K562 (cell line): Measurements from ENCODE around the gene ZCCHC24. TPM values are rescaled to one million over a fixed set of nuclear protein-coding genes. Genes with fewer than 3 reads are reported as not detected.

Experiments
- BDP1 ChIP-seq: IDR thresholded peaks from 3 replicates; pipeline ENCODE4 v1.6.1; 2011; ENCODE audit not compliant: insufficient read length, insufficient read depth
- CEBPB ChIP-seq: fragments of 450-650 bp; IDR thresholded peaks from 2 replicates; pipeline ENCODE4 v1.6.1; 2016; ENCODE audit warnings: missing genetic modification characterization, missing compliant biosample characterization
- ETV1 ChIP-seq: fragments of 450-650 bp; conservative IDR thresholded peaks from 2 replicates; pipeline ENCODE4 v1.6.1; 2016; ENCODE audit warnings: missing genetic modification characterization, control low read depth, low read depth, missing compliant biosample characterization
- GATAD2A ChIP-seq: fragments of 450-650 bp; IDR thresholded peaks from 2 replicates; pipeline ENCODE4 v1.6.1; 2017
- ILF3 ChIP-seq: fragments of 450-650 bp; IDR thresholded peaks from 2 replicates; pipeline ENCODE4 v1.6.1; 2018; ENCODE audit warnings: antibody characterized with exemption, mild to moderate bottlenecking, moderate library complexity, borderline replicate concordance
- KDM5B ChIP-seq: fragments of 200-600 bp; sonication (generic); IDR thresholded peaks from 2 replicates; pipeline ENCODE4 v1.6.1; 2012; ENCODE audit warnings: low read depth, mild to moderate bottlenecking, moderate library complexity, low read length, control low read depth, inconsistent platforms; ENCODE audit not compliant: insufficient replicate concordance
- MYC ChIP-seq, 2 experiments: fragments of 250-450 bp in 1 of 2; sonication (Bioruptor Pico) in 1 of 2; IDR thresholded peaks; 2 replicates each; pipeline versions ENCODE4 v1.5.1 to v1.6.1; 2012 to 2021; ENCODE audit warnings: low read depth in 2 of 2, borderline replicate concordance in 1 of 2, improper control_type of control experiment in 1 of 2, low read length in 1 of 2, mild to moderate bottlenecking in 1 of 2, moderate library complexity in 1 of 2
- NELFE ChIP-seq: IDR thresholded peaks from 2 replicates; pipeline ENCODE4 v1.6.1; 2011; ENCODE audit warnings: mild to moderate bottlenecking; ENCODE audit not compliant: insufficient read depth, insufficient read length
- OTX1 ChIP-seq: fragments of 450-650 bp; formaldehyde crosslinking; IDR thresholded peaks from 2 replicates; pipeline ENCODE4 v1.4.0; 2022; ENCODE audit warnings: mild to moderate bottlenecking
- PHB ChIP-seq: fragments of 250-450 bp; sonication (Bioruptor Pico); IDR thresholded peaks from 2 replicates; pipeline ENCODE4 v1.5.0; 2021
- SMARCA5 ChIP-seq: fragments of 450-650 bp; IDR thresholded peaks from 2 replicates; pipeline ENCODE4 v1.6.1; 2016
- SNIP1 ChIP-seq: fragments of 450-650 bp; IDR thresholded peaks from 2 replicates; pipeline ENCODE4 v1.7.1; 2017; ENCODE audit warnings: low read depth, mild to moderate bottlenecking
- SNRNP70 ChIP-seq: fragments of 200-400 bp; formaldehyde crosslinking; optimal IDR thresholded peaks from 2 replicates; pipeline ENCODE3; 2017; ENCODE audit warnings: low read depth, low read length
- TAL1 ChIP-seq: fragments of 450-650 bp; IDR thresholded peaks from 2 replicates; pipeline ENCODE4 v1.6.1; 2016; ENCODE audit warnings: mild to moderate bottlenecking
- THRAP3 ChIP-seq: fragments of 450-650 bp; IDR thresholded peaks from 2 replicates; pipeline ENCODE4 v1.6.1; 2016; ENCODE audit warnings: mild to moderate bottlenecking, inconsistent platforms, borderline replicate concordance
- ZNF140 ChIP-seq: fragments of 250-450 bp; sonication (Bioruptor Pico); IDR thresholded peaks from 2 replicates; pipeline ENCODE4 v1.8.0; 2021; ENCODE audit warnings: moderate library complexity, mild to moderate bottlenecking, inconsistent platforms
- ZNF551 ChIP-seq: fragments of 250-450 bp; sonication (Bioruptor Pico); IDR thresholded peaks from 2 replicates; pipeline ENCODE4 v1.5.0; 2021; ENCODE audit warnings: mild to moderate bottlenecking, moderate library complexity
- polyA plus RNA-seq, 8 experiments: library from polyadenylated mRNA; depleted of rRNA in 4 of 8; stranded (reverse) in 5 of 8; unstranded in 3 of 8; fragments of >200 nt; fragmentation: Nextera tagmentation in 2 of 8; fragmentation: Illumina TruSeq in 1 of 8; extraction: Ambion mirVana in 2 of 8; extraction: Trizol in 1 of 8; gene quantifications; 2 replicates each; pipeline versions ENCODE4 v1.2.1 to v1.2.3, GENCODE V29; 2011 to 2014; ENCODE audit warnings: inconsistent platforms in 1 of 8, missing spikeins in 1 of 8
- total RNA-seq, 7 experiments: library from RNA; depleted of rRNA in 6 of 7; stranded (reverse); fragments of >200 nt in 6 of 7; fragmentation: Illumina TruSeq in 2 of 7; extraction: Trizol in 2 of 7; gene quantifications; 2 replicates each; pipeline versions ENCODE4 v1.2.1 to v1.2.3, GENCODE V29; 2011 to 2021; ENCODE audit warnings: low replicate concordance in 1 of 7
- TF ChIP-seq, protein P1 (sequence below): fragments of 450-650 bp; IDR thresholded peaks from 2 replicates; pipeline ENCODE4 v1.6.1; 2016; ENCODE audit warnings: missing biosample characterization, missing genetic modification characterization
- TF ChIP-seq, protein P2 (sequence below): fragments of 250-450 bp; sonication (Bioruptor Pico); IDR thresholded peaks from 2 replicates; pipeline ENCODE4 v1.4.0; 2020; ENCODE audit warnings: mild to moderate bottlenecking
- TF ChIP-seq, protein P3 (sequence below): fragments of 250-450 bp; sonication (Bioruptor Pico); IDR thresholded peaks from 2 replicates; pipeline ENCODE4 v1.4.0; 2020; ENCODE audit warnings: borderline replicate concordance
- TF ChIP-seq, protein P4 (sequence below), 3 experiments: fragments of 200-800 bp in 1 of 3; fragments of 250-450 bp in 1 of 3; fragments of 450-650 bp in 1 of 3; sonication (Bioruptor Pico) in 1 of 3; sonication (Bioruptor generic) in 1 of 3; formaldehyde crosslinking in 1 of 3; IDR thresholded peaks; 2 replicates each; pipeline versions ENCODE4 v1.6.1 to v1.8.0; 2016 to 2022; ENCODE audit warnings: mild to moderate bottlenecking in 2 of 3, missing genetic modification characterization in 2 of 3, missing compliant biosample characterization in 1 of 3, moderate library complexity in 1 of 3

ZCCHC24 gene
- total and polyA plus RNA-seq, 9 of the 15 experiments (the other 6 are each of a cell fraction or from before 2014, with no cell fraction given) = 0.84 to 11.0 (median 4.6) TPM

DNA sequence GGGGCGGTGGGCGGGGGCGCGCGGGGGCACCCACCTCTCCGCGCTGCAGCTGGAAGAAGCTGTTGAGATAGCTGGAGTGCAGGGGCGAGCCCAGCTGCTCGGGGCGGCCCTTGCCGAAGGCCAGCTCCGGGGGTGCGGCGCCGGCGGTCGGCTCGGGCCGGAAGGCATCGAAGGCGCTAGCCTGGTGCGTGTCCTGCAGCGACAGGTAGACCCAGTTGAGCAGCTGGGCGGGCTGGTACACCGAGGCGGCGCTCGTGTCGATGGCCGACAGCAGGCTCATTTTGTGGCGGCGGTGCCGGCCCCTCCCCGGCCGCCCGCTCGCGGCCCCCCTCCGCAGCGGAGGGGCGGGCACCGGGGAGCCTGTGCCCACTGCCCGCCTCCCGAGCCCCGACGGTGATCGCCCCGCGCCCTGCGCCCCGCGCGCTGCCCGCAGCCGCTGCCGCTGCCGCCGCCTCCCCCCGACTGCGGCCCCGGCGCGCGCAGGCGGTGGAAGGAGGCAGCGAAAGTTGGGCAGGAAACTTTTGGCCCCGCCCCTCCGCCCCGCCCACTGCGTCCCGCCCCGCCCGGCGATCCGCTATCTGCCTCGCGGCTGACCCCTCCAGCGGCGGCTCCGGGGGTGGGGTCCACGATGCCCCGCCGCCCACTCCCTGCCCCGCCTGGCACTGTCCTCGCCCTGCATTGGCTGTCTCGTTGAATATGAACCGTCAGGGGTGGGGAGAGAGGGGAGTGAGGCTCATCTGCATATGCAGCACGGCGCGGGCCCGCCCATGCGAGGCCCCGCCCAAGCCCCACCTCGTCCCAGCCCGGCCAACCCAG lies at the start of gene ZCCHC24 (continued):
- TF ChIP-seq, protein P1, sequence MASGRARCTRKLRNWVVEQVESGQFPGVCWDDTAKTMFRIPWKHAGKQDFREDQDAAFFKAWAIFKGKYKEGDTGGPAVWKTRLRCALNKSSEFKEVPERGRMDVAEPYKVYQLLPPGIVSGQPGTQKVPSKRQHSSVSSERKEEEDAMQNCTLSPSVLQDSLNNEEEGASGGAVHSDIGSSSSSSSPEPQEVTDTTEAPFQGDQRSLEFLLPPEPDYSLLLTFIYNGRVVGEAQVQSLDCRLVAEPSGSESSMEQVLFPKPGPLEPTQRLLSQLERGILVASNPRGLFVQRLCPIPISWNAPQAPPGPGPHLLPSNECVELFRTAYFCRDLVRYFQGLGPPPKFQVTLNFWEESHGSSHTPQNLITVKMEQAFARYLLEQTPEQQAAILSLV (tag) = no peak
- TF ChIP-seq SNRNP70 = no peak
- TF ChIP-seq, protein P2, sequence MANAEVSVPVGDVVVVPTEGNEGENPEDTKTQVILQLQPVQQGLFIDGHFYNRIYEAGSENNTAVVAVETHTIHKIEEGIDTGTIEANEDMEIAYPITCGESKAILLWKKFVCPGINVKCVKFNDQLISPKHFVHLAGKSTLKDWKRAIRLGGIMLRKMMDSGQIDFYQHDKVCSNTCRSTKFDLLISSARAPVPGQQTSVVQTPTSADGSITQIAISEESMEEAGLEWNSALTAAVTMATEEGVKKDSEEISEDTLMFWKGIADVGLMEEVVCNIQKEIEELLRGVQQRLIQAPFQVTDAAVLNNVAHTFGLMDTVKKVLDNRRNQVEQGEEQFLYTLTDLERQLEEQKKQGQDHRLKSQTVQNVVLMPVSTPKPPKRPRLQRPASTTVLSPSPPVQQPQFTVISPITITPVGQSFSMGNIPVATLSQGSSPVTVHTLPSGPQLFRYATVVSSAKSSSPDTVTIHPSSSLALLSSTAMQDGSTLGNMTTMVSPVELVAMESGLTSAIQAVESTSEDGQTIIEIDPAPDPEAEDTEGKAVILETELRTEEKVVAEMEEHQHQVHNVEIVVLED = no peak
- no peak for TF ChIP-seq CEBPB (tag)
- no peak for TF ChIP-seq BDP1
- TF ChIP-seq ZNF140 (CRISPR knock-in tag) = no peak
- peak; percentile 22 for TF ChIP-seq KDM5B
- peak; percentile 4; the same call in 1 of the 2 replicates for TF ChIP-seq MYC (IDR thresholded peaks at IDR 0.05; ENCODE audit: low read depth, low read length)
- TF ChIP-seq MYC (CRISPR knock-in tag; IDR thresholded peaks at IDR 0.05; ENCODE audit: borderline replicate concordance, low read depth) = no peak
- no peak for TF ChIP-seq OTX1
- TF ChIP-seq THRAP3 = no peak
- no peak for TF ChIP-seq PHB
- TF ChIP-seq SMARCA5 = no peak
- no peak for TF ChIP-seq ETV1
- no peak for TF ChIP-seq SNIP1
- no peak for TF ChIP-seq GATAD2A
- TF ChIP-seq ZNF551 = no peak
- TF ChIP-seq NELFE = no peak
- TF ChIP-seq ILF3 = no peak
- no peak for TF ChIP-seq TAL1
- TF ChIP-seq, protein P3, sequence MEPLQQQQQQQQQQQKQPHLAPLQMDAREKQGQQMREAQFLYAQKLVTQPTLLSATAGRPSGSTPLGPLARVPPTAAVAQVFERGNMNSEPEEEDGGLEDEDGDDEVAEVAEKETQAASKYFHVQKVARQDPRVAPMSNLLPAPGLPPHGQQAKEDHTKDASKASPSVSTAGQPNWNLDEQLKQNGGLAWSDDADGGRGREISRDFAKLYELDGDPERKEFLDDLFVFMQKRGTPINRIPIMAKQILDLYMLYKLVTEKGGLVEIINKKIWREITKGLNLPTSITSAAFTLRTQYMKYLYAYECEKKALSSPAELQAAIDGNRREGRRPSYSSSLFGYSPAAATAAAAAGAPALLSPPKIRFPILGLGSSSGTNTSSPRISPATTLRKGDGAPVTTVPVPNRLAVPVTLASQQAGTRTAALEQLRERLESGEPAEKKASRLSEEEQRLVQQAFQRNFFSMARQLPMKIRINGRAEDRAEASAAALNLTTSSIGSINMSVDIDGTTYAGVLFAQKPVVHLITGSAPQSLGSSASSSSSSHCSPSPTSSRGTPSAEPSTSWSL = no peak
- TF ChIP-seq, protein P4, sequence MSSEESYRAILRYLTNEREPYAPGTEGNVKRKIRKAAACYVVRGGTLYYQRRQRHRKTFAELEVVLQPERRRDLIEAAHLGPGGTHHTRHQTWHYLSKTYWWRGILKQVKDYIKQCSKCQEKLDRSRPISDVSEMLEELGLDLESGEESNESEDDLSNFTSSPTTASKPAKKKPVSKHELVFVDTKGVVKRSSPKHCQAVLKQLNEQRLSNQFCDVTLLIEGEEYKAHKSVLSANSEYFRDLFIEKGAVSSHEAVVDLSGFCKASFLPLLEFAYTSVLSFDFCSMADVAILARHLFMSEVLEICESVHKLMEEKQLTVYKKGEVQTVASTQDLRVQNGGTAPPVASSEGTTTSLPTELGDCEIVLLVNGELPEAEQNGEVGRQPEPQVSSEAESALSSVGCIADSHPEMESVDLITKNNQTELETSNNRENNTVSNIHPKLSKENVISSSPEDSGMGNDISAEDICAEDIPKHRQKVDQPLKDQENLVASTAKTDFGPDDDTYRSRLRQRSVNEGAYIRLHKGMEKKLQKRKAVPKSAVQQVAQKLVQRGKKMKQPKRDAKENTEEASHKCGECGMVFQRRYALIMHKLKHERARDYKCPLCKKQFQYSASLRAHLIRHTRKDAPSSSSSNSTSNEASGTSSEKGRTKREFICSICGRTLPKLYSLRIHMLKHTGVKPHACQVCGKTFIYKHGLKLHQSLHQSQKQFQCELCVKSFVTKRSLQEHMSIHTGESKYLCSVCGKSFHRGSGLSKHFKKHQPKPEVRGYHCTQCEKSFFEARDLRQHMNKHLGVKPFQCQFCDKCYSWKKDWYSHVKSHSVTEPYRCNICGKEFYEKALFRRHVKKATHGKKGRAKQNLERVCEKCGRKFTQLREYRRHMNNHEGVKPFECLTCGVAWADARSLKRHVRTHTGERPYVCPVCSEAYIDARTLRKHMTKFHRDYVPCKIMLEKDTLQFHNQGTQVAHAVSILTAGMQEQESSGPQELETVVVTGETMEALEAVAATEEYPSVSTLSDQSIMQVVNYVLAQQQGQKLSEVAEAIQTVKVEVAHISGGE (CRISPR knock-in tag; IDR thresholded peaks at IDR 0.05) = no peak
